Immature natural killer cell (primary cell): ENCODE measurements around the gene MAP2K6. TPM values are rescaled to one million over a fixed set of nuclear protein-coding genes. Genes with fewer than 3 reads are reported as not detected.

Experiments
- DNase-seq, 3 donors: peaks; one replicate each; pipeline ENCODE4 v3.0.0; 2022; ENCODE audit warnings: mixed read lengths in 1 of 3
- H3K27ac Mint-ChIP-seq, 6 donors: one replicate each; pipeline ENCODE4 v1.8.0; 2020; ENCODE audit warnings: mixed read lengths in 6 of 6, mild to moderate bottlenecking in 5 of 6, inconsistent platforms in 4 of 6, moderate library complexity in 3 of 6
- H3K27me3 Mint-ChIP-seq, 3 donors: one replicate each; pipeline ENCODE4 v1.8.0; 2020 to 2021; ENCODE audit warnings: low read depth in 3 of 3, mild to moderate bottlenecking in 3 of 3, mixed read lengths in 3 of 3, moderate library complexity in 3 of 3, inconsistent platforms in 1 of 3
- H3K36me3 Mint-ChIP-seq, 3 donors: one replicate each; pipeline ENCODE4 v1.8.0; 2020; ENCODE audit warnings: mixed read lengths in 3 of 3, inconsistent platforms in 2 of 3, mild to moderate bottlenecking in 2 of 3
- H3K4me1 Mint-ChIP-seq, 2 donors: one replicate each; pipeline ENCODE4 v1.8.0; 2020; ENCODE audit warnings: inconsistent platforms in 2 of 2, mild to moderate bottlenecking in 2 of 2, mixed read lengths in 2 of 2, moderate library complexity in 1 of 2
- H3K4me3 Mint-ChIP-seq, 5 donors: one replicate each; pipeline ENCODE4 v1.8.0; 2020; ENCODE audit warnings: mild to moderate bottlenecking in 5 of 5, mixed read lengths in 5 of 5, inconsistent platforms in 3 of 5, moderate library complexity in 3 of 5
- H3K9me3 Mint-ChIP-seq, 6 donors: one replicate each; pipeline ENCODE4 v1.8.0; 2020; ENCODE audit warnings: mild to moderate bottlenecking in 6 of 6, mixed read lengths in 6 of 6, inconsistent platforms in 4 of 6, moderate library complexity in 3 of 6
- polyA plus RNA-seq, 3 donors: library from polyadenylated mRNA; unstranded; fragments of 300-500 nt; fragmentation: Illumina TruSeq; gene quantifications; one replicate each; pipeline ENCODE4 v1.2.3, GENCODE V29; 2021

The MAP2K6 gene
- polyA plus RNA-seq, 3 donors from 2014 or later: 11.6 to 14.5 (median 13.9) TPM

DNA sequence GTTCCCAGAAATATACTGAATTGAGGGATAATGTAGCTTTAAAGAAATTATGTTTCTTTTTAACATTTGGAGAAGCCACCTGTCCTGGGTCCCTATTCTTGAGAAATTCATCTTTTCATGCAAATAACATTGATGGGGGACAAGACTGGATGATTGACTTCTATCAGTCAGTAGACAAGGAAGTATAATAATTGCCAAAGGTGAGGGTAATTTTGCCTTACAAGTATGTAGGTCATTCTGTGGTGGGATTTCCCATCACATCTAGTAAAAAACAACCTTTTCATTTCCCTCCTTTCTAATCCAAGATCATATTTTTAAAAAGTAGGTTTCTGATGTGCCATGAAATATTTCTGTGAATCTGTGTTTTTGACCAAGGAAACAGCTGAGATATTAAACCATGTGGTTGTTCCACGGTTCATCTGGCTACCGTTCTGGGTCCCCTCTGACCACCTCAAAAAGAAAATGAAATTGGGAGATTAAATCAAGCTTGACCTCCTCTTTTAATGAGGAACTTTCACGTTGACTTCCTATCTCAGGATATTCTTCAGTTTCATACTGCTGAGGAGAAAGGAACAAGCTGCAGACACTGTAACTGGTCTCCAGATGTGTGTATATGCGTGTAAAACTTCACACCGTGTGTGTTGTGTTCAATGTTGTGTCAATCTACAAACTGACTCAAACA lies 138.6 kb downstream of the MAP2K6 start:
- Mint-ChIP-seq H3K4me1 (no peaks in the 10 kb centered on the region), H3K27me3 (peaks cover 0 to 2% (median 2%) of the 10 kb centered on the region in 3 donors), H3K36me3 (peaks cover 15 to 21% (median 18%) of the 10 kb centered on the region in 3 donors), H3K9me3 (peaks cover 0 to 2% (median 0%) of the 10 kb centered on the region in 6 donors), H3K27ac (no peak overlapping the region), H3K4me3 (no peak overlapping the region)
- no peak for DNase-seq

GRCh38 chr17:69555056-69555455 lies 140.6 kb downstream of the MAP2K6 start:
- H3K9me3 Mint-ChIP-seq: peaks cover 0 to 2% (median 0%) of the 10 kb centered on the region in 6 donors

DNA sequence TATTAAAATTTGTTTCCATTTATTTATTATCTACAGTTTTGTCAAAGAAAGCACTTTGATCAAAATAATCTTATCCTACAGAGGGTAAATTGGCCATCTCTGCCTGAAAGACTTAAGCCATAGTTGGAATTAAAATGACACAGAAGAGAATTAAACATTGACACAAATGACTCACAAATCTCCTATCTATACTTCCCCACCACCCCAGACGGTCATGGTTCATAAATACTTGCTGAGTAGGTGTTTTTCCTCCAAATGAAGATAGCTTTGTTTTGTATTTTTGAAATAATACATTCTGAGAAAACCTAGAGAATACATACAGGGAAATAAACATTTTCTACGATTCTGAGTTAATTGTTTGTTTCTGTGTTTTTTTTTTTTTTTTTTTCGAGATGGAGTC lies 142.8 kb downstream of the MAP2K6 start:
- no peak for DNase-seq
- peaks cover 0 to 3% (median 2%) of the 10 kb centered on the region in 3 donors for H3K27me3 Mint-ChIP-seq
- H3K4me1 Mint-ChIP-seq: no peaks in the 10 kb centered on the region
- no peak overlapping the region for H3K27ac Mint-ChIP-seq
- H3K4me3 Mint-ChIP-seq: no peak overlapping the region
- peaks cover 6 to 17% (median 13%) of the 10 kb centered on the region in 3 donors for H3K36me3 Mint-ChIP-seq
- H3K9me3 Mint-ChIP-seq: no peaks in the 10 kb centered on the region

More at GRCh38 chr17:69555056-69555455, 140.6 kb downstream of the MAP2K6 start:
- no peak for DNase-seq
- H3K4me3 Mint-ChIP-seq: no peak overlapping the region
- H3K36me3 Mint-ChIP-seq: peaks cover 7 to 17% (median 13%) of the 10 kb centered on the region in 3 donors
- peaks cover 0 to 3% (median 2%) of the 10 kb centered on the region in 3 donors for H3K27me3 Mint-ChIP-seq
- H3K27ac Mint-ChIP-seq: no peak overlapping the region
- H3K4me1 Mint-ChIP-seq: no peaks in the 10 kb centered on the region

DNA sequence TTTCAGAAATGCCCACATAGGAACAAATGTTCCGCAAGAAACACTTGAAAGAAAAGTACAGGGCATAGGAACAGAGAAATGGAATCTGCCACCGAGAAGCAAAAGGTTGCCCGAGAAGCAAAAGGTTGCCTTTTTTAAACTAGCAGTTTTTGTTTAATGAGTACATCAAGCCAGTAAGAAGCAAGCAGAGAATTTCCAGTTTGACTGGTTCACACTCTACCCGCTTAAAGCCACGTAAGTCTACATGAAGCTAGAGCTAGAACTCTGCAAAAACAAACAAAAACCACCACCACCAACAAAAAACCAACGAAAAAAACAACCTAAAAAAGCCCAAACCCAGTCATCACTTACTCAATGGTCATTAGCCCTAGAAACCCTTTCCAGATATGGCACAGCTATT lies 144.3 kb downstream of the MAP2K6 start:
- H3K9me3 Mint-ChIP-seq: no peaks in the 10 kb centered on the region
- peaks cover 0 to 3% (median 3%) of the 10 kb centered on the region in 3 donors for H3K36me3 Mint-ChIP-seq
- H3K27ac Mint-ChIP-seq: no peak overlapping the region
- no peaks in the 10 kb centered on the region for H3K4me1 Mint-ChIP-seq
- peaks cover 0 to 2% (median 2%) of the 10 kb centered on the region in 3 donors for H3K27me3 Mint-ChIP-seq
- no peak overlapping the region for H3K4me3 Mint-ChIP-seq
- DNase-seq: no peak

DNA sequence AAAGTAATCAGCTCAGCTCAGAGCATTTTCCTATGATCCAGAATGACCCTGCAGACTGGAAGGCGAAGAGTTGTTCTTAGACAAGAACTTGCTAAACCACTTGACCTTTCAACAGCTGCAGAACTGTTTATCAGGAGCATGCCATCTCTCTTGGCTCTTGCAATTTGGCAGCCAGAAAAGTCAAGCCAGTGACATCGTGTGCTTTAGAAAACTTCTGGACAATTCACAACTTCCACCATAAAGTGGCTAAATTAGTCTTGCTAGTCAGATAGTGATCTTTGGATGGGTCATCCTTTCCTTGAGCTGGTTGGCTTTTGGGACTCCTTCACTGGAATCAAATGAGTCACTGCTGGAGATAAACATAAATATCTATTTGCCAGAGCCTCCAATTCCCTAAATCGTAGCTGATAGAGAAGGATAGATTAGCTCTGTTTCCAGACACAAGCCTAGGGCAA lies 146.5 kb downstream of the MAP2K6 start:
- no peak overlapping the region for H3K27ac Mint-ChIP-seq

DNA sequence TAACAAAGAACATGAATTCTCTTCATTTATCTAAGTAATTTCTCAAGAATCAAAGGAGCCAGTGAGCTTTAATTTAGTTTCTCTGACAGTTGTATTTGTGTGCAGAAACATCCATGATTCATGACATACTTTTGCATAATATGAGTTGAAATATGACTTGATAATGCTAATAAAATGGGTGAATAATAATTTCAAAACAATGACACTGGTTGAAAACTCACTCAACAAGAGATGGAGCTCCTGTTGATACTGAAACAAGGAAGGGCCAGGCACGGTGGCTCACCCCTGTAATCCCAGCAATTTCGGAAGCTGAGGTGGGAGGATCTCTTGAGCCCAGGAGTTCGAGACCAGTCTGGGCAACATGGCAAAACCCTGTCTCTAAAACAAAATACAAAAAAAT lies 147.0 kb downstream of the MAP2K6 start:
- no peak for DNase-seq
- Mint-ChIP-seq H3K27me3 (peaks cover 0 to 2% (median 0%) of the 10 kb centered on the region in 3 donors), H3K4me1 (no peaks in the 10 kb centered on the region), H3K36me3 (no peaks in the 10 kb centered on the region), H3K27ac (no peak overlapping the region), H3K9me3 (no peaks in the 10 kb centered on the region), H3K4me3 (no peak overlapping the region)

More for the DNA sequence above, 146.5 kb downstream of the MAP2K6 start:
- DNase-seq: no peak
- H3K36me3 Mint-ChIP-seq: no peaks in the 10 kb centered on the region
- no peaks in the 10 kb centered on the region for H3K4me1 Mint-ChIP-seq
- H3K4me3 Mint-ChIP-seq: no peak overlapping the region
- no peaks in the 10 kb centered on the region for H3K9me3 Mint-ChIP-seq
- H3K27me3 Mint-ChIP-seq: peaks cover 0 to 2% (median 0%) of the 10 kb centered on the region in 3 donors

DNA sequence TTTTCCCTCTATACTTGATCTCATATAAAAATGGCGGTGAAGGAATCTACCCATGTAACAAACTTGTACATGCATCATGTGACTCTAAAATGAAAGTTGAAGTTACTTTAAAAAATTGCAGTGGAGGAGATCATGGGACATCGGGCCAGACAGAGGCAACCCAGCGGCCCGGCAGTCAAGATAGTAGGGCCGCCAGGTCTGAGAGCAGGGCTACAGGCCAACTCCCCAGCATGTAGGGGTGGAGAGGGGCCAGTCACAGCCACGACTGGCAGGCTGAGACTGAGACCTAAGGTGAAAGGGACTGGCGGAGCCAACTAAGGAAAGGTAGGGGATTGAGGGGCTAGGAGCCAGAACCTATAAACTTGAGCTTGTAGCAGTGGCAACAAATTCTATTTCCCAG lies 150.9 kb downstream of the MAP2K6 start:
- no peaks in the 10 kb centered on the region for H3K36me3 Mint-ChIP-seq
- no peak overlapping the region for H3K27ac Mint-ChIP-seq
- DNase-seq: no peak
- peaks cover 0 to 4% (median 0%) of the 10 kb centered on the region in 3 donors for H3K27me3 Mint-ChIP-seq
- H3K4me3 Mint-ChIP-seq: no peak overlapping the region
- H3K4me1 Mint-ChIP-seq: peaks cover 7% of the 10 kb centered on the region in 2 donors
- no peaks in the 10 kb centered on the region for H3K9me3 Mint-ChIP-seq

DNA sequence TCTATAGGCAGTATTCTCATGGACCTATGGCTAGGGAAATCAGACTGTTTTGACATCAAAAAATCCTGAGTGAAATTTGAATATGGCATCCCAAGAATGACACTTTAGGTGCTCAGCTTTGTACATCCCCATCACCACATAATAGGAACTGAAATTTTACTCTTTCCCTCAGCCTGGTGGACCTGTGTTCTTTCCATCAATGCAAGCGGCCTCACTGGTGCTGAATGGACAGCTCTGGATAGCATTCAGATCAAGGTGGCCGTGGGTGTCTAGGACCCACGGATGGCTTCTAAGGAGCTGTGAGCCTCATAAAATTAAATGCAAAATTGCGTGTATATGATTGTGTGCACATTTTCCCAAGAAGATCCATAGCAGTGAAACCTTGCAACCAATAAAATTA lies 152.6 kb downstream of the MAP2K6 start:
- Mint-ChIP-seq H3K9me3 (no peaks in the 10 kb centered on the region), H3K27ac (no peak overlapping the region), H3K4me1 (peaks cover 7% of the 10 kb centered on the region in 2 donors), H3K4me3 (no peak overlapping the region), H3K27me3 (peaks cover 0 to 4% (median 1%) of the 10 kb centered on the region in 3 donors), H3K36me3 (no peaks in the 10 kb centered on the region)
- DNase-seq: no peak

DNA sequence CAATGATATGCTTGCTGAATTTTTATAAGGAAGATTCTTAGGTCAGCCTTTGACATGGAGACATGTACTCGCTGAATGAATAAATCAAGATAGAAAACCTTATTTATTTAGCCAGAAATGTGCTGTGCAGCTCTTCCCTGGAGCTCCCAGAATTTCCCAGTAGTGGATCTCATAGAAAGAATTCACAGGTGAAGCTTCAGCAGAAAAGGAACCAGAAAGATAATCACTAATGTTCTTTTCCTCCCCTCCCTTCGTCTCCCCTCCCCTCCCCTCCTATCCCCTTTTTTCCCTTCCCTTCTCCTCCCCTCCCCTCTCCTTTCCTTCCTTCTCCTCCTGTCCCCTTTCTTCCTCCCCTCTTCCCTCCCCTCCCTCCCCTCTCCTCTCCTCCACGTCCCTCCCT lies 158.2 kb downstream of the MAP2K6 start:
- Mint-ChIP-seq H3K27me3 (peaks cover 0 to 4% (median 3%) of the 10 kb centered on the region in 3 donors), H3K9me3 (no peaks in the 10 kb centered on the region), H3K4me1 (peaks cover 7% of the 10 kb centered on the region in 2 donors), H3K27ac (no peak overlapping the region), H3K36me3 (no peaks in the 10 kb centered on the region), H3K4me3 (no peak overlapping the region)
- no peak for DNase-seq

DNA sequence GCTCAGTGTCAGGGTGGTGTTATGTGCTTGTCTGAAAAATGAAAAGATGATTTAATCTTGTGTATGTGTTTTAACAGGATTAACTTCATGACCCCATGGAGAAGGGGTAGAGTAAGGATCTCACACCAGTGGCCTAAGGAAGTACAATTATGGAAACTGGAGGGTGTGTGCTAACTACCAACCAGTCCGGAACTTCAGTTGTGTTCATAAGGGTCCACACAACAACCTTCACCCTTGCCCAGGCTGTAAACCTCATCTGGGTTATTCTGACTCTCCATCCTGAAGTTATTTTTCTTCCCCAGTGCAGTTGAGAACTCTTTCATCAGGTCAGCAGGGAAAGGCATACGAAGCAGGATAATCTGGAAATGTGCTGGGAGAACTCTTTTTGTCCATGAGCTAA lies 158.9 kb downstream of the MAP2K6 start:
- no peak overlapping the region for H3K4me3 Mint-ChIP-seq
- H3K9me3 Mint-ChIP-seq: no peaks in the 10 kb centered on the region

DNA sequence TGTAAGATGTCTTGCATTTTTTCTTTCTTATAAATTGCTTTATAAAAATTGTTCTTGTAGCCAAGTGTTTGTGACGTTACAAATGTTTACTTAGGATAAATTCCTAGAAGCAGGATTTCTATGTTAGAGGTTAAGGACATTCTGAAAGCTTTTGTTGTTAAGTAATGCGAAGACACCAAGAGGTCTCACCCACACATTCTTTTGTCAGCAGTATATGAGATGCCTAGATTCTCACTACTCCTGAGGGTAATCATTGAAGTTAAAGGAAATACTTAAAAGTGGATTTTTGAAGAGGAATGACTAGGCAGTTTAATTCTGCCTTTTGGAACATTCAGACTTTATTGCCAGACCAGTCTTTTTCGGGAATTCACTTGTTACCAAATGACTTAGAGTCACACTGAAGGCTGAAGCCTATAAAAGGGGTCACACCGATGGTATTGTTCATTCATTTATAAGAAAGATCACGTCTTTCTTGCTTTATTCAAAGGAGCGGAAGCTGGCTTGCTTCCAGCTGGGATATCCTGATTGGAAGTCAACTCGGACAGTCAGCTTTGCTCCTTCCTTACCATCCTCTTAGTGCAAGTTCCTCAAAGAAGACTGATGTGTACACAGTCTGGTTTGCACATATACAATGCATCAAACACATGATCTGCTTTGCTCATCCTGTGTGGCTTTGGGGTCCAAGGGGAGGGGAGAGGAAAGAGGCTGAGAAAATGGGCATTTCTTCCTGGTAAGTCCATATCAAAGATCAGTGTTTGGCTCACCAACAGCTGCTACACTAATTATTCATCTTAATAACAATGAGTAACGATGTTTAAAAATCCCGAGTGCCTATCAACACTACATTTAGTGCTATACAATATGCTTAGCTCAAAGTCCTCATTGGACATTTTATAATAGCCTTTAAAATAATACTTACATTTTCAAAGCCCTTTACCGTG lies 160.0 kb downstream of the MAP2K6 start:
- no peak overlapping the region for H3K27ac Mint-ChIP-seq
- peaks cover 0 to 8% (median 3%) of the 10 kb centered on the region in 3 donors for H3K27me3 Mint-ChIP-seq
- H3K36me3 Mint-ChIP-seq: no peaks in the 10 kb centered on the region
- DNase-seq: no peak
- no peaks in the 10 kb centered on the region for H3K9me3 Mint-ChIP-seq
- H3K4me3 Mint-ChIP-seq: no peak overlapping the region
- H3K4me1 Mint-ChIP-seq: peaks cover 0 to under 1% of the 10 kb centered on the region in 2 donors

More for the DNA sequence above, 158.9 kb downstream of the MAP2K6 start:
- peaks cover 7% of the 10 kb centered on the region in 2 donors for H3K4me1 Mint-ChIP-seq
- DNase-seq: no peak
- peaks cover 0 to 8% (median 3%) of the 10 kb centered on the region in 3 donors for H3K27me3 Mint-ChIP-seq
- no peaks in the 10 kb centered on the region for H3K36me3 Mint-ChIP-seq
- H3K27ac Mint-ChIP-seq: no peak overlapping the region

GRCh38 chr17:69575346-69575761 lies 160.9 kb downstream of the MAP2K6 start:
- Mint-ChIP-seq H3K4me1 (peaks cover 4 to 8% of the 10 kb centered on the region in 2 donors), H3K9me3 (no peaks in the 10 kb centered on the region), H3K4me3 (no peak overlapping the region), H3K27ac (no peak overlapping the region), H3K27me3 (peaks cover 0 to 8% (median 5%) of the 10 kb centered on the region in 3 donors), H3K36me3 (no peaks in the 10 kb centered on the region)
- DNase-seq: no peak

- H3K36me3 Mint-ChIP-seq: no peaks in the 10 kb centered on the region
- no peak overlapping the region for H3K27ac Mint-ChIP-seq
- H3K9me3 Mint-ChIP-seq: no peaks in the 10 kb centered on the region
- no peak for DNase-seq
- no peak overlapping the region for H3K4me3 Mint-ChIP-seq
- peaks cover 16 to 24% of the 10 kb centered on the region in 2 donors for H3K4me1 Mint-ChIP-seq
- H3K27me3 Mint-ChIP-seq: peaks cover 6 to 10% (median 6%) of the 10 kb centered on the region in 3 donors
Measured at GRCh38 chr17:69577098-69577497, 162.6 kb downstream of the MAP2K6 start.
